Stimulated activated CD4-positive, alpha-beta T cell treated with anti-CD3 and anti-CD28 coated beads, Interleukin-12 subunit alpha, Interleukin-12 subunit beta, amount 100 ng/mL, for 4 hours (primary cell): Measurements from ENCODE around the gene ADORA2A.
A peak's percentile ranks its signal among the peaks of the same experiment; 100 is the strongest.

Experiments used
- DNase-seq: peaks from one replicate; pipeline ENCODE4 v3.0.0-alpha.2; 2020

The ADORA2A gene

DNA sequence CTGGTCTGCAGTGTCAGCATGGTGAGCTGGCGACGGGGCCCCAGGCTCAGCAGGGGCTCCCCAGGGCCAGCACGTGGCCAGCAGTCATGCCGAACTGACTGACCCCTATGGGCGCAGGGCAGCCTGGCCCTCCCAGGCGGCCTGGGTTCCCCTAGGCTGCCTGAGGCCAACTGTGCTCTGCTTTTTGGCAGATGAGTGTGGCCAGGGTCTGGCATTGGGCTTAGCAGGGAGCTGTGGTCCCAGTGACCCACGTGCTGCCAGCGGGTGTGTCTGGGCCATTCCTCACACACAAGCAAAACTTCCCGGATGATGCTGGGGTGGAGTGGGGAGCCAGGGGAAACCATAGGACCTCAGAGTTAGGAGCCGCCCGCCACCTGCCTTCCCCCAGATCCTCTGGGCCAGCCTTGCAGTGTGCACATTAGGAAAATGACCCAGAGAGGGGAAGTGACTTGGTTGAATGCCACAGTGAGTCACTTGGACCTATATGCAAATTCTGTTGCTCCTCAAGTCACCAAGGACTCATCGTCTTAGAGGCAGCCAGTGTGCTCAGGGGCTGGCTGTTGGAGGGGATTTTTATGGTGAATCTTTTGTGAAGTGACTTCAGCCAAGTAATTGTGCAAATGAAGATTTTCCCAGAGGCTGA lies 6.5 kb downstream of the ADORA2A start:
- peak; percentile 35 for DNase-seq

DNA sequence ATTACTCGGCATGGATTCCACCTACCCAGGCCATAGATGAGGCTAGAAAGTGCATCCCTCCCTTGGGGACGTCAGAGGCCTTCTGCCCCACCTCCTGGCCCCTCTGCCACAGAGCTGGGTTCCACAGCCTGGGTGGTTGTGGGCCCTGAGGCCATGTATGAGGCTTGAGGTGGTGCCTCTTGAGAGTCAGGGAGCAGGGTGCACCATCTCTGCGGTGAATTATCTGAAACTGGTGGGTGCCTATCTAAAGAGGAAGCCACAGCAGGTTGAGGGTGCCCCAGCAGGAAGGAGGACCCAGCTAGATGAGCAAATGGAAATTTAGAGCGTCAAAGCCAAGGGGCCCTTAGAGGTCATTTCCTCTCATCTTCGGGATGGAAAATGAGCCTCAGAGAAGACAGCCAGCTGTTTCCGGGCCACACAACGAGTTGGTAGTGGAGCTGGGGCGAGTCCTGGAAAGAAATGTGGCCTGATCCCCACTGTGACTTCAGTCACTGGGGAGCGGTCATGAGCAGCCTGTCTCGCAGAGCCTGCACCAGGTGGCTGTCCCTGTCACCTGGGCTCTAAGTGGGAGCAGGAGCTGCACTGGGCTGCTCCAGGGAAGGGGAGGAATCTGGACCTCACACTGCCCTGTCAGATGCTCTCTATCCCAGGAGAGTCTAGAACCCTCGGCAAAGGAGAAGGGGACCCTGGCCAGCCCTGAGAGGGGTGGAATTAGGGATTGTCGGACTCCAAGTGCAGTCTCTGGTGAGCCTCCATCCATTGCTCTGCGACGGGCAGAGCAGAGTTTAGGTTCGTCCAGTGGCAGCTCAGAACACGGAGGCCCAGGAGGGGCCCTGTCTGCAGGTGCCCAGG lies 7.3 kb downstream of the ADORA2A start:
- DNase-seq: peak; percentile 55

DNA sequence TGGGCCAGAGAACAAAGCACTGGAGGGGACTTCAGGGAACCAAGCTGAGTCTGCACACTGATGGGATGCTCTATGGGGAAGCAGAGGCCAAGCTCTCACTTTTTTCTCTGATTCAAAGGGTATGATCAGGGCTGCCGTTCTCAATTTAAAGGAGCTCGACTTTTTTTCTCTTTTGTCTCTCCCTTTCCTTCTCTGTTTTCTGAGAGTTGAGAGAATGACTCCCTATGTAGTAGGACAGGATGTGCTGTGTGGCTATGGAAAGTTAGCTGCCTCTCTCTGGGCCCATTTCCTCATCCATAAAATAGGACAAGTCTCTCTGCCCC lies 7.9 kb downstream of the ADORA2A start:
- no peak for DNase-seq

DNA sequence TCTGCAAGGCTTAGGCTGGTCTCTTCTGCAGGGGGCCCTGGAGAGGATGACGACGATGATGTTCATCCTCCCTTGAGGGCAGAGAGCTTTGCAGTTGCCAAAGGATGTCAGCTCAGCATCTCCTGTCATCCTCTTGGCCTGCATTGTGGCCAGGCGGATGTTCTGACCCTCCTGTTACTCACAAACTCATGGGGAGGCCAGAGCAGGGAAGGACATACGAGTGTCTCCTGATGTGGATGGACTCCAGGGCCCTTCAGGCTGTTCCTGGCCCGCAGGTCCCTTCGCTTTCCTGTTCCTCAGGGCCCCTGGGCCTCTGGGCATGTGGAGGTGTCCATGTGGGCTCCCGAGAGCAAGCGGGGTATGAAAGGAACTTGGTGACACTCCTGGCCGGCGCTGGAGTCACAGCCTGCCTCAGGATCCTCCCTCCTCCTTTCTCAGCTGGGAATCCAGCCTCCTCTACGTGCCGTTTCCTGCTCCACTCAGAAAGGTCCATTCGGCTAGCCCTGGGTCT lies 8.5 kb downstream of the ADORA2A start:
- no peak for DNase-seq

DNA sequence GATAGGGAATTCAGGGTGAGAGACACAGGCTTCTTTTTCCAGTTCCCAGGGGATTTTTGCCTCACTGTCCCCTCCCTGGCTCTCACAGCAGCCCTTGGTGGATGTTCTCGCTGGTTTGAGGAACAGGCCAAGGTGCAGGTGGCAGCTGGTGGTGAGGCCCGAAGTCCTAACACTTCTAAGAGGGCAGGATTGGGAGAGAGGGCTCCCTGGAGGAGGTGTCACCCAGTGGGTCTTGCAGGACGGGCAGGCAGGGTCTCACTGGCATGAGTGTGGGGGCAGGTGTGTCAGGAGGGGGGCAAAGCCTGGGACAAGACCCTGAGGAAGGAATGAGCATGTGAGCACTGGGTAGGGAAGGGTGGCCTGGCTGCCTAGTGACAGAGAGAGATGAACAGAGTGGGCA lies 9.2 kb downstream of the ADORA2A start:
- no peak for DNase-seq

DNA sequence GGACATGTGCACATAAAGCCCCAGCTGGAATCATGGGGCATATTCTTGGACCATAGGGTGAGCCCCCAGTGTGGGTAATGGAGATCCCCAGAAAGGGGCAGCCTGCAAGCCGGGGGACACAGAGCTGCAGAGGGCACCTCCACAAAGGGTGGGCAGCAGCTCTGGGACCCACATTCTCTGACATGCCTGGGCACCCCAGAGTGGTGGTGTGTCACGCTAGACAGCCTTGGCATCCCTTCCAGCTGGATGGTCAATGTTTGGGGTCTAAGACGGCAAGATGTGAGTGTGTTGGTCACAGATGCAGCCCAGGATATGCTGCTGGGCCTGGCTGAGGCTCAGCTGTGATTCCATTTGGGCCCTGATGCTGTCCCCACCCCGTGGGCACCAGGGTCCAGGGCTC lies 9.7 kb downstream of the ADORA2A start:
- DNase-seq: no peak

DNA sequence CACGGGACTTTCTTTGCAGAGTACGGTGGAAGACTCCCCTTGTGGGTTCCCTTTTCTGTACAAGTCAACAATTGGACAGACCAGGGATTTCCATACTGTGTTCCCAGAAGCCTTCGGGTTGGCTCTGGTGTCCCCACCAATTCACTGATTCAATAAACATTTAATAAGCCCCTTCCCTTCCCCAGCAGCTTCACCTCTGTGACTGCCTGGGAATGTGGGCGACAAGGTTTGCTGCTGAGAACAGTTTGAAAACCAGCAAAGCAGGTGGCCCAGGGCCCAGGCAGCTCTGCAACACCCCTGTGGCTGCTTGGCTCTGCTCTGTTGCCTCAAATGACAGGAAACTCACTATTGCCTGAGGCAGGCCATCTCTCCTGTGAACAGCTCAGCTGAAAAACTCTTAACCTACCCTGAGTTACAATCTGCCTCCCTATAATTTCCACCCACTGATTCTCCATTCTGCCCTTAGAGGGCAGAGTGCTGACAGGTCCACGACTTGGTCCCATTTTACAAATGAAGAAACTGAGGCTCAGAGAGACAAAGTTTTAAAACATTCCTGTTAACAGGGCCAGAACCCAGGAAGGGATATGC lies 10.4 kb downstream of the ADORA2A start:
- DNase-seq: no peak

DNA sequence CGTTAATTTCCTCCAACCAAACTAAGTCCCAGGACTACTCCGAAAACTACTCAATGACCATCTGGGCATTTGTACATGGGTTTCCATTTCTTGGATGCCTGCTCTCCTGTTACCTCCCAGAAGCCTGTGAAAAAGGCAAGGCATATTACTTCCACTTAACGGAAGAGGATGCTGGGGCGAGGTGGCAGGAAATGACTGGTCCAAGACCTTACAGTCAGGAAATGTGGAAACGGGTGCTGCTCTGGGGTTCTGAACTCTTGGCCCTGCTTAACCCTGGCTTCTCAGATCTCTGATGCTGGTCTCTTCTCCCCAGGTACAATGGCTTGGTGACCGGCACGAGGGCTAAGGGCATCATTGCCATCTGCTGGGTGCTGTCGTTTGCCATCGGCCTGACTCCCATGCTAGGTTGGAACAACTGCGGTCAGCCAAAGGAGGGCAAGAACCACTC lies 12.9 kb downstream of the ADORA2A start:
- DNase-seq: no peak

DNA sequence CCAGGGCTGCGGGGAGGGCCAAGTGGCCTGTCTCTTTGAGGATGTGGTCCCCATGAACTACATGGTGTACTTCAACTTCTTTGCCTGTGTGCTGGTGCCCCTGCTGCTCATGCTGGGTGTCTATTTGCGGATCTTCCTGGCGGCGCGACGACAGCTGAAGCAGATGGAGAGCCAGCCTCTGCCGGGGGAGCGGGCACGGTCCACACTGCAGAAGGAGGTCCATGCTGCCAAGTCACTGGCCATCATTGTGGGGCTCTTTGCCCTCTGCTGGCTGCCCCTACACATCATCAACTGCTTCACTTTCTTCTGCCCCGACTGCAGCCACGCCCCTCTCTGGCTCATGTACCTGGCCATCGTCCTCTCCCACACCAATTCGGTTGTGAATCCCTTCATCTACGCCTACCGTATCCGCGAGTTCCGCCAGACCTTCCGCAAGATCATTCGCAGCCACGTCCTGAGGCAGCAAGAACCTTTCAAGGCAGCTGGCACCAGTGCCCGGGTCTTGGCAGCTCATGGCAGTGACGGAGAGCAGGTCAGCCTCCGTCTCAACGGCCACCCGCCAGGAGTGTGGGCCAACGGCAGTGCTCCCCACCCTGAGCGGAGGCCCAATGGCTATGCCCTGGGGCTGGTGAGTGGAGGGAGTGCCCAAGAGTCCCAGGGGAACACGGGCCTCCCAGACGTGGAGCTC lies 13.5 kb downstream of the ADORA2A start:
- no peak for DNase-seq

DNA sequence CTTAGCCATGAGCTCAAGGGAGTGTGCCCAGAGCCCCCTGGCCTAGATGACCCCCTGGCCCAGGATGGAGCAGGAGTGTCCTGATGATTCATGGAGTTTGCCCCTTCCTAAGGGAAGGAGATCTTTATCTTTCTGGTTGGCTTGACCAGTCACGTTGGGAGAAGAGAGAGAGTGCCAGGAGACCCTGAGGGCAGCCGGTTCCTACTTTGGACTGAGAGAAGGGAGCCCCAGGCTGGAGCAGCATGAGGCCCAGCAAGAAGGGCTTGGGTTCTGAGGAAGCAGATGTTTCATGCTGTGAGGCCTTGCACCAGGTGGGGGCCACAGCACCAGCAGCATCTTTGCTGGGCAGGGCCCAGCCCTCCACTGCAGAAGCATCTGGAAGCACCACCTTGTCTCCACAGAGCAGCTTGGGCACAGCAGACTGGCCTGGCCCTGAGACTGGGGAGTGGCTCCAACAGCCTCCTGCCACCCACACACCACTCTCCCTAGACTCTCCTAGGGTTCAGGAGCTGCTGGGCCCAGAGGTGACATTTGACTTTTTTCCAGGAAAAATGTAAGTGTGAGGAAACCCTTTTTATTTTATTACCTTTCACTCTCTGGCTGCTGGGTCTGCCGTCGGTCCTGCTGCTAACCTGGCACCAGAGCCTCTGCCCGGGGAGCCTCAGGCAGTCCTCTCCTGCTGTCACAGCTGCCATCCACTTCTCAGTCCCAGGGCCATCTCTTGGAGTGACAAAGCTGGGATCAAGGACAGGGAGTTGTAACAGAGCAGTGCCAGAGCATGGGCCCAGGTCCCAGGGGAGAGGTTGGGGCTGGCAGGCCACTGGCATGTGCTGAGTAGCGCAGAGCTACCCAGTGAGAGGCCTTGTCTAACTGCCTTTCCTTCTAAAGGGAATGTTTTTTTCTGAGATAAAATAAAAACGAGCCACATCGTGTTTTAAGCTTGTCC lies 14.3 kb downstream of the ADORA2A start:
- DNase-seq: no peak

DNA sequence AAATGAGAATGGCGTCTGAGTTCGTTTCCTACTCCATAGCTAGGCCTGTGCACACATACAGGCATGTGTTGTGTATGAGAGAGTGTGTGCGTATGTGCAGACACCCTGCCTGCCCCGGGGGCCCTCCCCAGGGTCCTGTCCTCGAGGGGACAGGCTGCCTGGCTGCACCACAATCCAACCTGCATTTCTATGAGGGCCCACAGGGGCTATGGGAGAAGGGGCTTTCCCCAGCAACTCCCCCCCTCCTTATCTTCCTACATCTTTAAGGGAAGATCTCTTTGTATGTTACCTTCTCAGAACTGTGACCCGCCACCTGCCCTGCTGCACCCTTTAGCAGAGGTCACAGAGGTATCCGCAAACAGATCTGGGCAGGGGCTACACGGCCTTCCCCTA lies 14.9 kb downstream of the ADORA2A start:
- DNase-seq: no peak

DNA sequence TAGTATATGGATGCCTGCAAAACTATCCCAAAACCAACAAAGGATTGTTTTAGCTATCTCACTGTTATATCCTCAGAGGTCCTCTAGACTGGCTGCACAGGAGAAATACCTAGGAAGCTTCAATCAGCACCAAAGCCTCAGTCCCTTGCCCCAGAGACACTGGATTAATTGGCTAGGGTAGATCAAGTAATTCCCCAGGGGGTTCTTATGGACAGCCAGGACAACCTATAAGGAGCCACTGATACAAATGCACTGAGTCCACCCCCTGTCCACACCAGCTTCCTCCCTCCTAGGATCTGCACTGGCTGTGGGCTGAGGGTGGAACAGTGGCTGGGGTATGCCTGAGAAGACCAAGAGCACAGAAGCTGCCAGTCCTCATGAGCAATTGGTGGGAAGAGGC lies 16.3 kb downstream of the ADORA2A start:
- DNase-seq: no peak

DNA sequence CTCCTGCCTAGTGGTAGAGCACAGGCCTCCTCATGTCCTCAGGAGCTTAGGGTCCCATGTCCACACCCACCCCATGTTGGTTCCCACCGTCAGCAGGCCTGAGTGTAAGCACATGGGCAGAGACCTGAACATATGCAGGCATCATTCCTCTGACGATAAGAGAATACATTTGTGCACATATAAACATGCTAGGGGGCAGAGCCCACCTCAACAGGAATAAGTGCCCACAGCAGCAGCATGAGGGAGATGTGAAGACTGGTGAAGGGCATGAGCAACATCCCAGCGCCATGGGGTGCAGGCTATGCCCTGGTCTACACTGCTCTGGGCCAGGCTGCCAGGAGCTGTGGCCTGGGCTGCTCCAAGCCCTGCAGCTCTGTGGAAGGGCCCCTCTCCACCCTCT lies 16.9 kb downstream of the ADORA2A start:
- DNase-seq: no peak

DNA sequence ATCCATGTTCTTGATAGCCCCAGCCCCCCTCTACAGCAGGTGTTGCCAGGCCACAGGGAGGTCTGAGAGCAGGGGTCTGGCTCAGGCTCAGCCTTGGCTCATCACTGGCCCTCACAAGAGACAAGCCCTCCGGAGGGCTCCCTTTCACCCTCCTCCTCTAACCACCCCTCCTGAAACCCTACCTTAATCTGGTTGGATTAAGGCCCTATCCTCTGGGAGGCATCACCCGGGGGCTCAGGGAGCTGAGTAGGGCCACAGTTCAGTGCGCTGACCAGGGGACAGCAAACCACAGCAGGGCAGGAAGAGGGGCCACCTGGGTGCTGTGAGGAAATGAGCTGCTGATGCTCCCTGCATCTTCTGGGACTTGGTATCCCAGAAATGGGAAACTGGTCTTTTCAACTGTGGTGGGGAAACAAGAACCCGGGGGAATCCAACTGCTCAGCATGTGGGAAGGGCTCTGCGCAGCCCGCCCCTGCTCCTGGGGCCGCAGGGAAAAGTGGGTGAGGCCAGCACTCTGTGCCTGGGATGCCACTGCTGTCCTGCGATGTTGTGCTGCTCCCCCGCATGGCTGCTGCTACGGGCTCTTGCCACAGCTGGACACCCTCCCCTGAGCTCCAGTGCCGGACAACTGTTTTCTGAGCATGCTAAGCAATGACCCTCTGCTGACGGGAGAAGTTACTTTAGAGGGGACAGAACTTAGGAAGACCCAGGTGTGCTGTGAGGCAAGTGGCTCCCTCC lies 17.5 kb downstream of the ADORA2A start:
- no peak for DNase-seq

DNA sequence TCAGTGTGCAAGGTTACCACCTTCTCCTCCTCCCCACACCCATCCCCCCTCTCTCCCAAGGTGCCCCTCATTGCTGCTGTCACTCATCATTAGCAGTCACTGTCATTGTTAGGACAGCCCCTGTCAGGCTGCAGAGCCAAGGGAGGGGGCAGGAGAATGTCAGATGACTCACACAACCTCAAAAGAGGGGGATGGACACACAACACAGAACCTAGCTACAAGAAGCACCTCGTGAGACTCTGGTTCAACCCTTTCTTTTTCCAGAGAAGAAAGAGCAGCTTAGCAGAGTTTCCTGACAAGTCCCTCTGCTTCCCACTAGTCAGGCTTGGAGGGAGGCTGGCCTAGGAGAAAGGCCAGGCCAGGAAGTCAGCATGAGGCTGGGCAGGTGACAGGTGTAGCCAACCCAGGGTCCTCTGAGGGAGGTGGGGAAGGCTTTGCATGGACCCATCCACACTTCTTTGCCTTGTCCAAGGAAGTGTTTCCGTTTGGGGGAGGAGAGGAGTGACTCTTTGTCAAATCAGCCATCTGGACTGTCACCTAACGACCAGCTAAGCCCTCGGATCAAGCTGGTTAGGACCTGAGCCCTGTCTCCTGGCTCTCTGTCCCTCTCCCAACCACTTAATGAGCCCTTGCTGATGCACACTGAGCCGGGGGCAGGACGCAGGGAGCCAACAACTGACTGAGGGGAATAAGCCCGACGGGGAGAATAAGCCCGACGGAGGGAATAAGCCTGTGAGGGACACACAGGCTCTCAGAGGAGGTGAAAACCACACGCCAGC lies 18.3 kb downstream of the ADORA2A start:
- DNase-seq: no peak

DNA sequence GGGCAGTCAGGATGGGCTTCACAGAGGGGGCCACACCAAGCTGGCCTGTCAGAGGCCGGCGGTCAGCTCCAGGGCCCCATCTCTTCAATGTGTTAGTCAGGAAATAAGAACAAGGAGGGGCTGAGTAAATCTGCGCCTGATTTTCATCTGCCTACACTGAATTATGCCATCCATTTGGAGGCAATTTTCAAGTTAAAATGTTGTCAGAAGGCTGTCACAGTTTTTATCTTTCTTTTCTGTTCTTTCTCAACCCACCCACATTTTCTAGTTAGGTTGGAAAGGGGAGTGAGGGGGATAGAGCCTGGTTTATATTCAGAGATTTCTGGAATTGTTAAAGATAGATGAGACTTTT lies 18.8 kb downstream of the ADORA2A start:
- no peak for DNase-seq

DNA sequence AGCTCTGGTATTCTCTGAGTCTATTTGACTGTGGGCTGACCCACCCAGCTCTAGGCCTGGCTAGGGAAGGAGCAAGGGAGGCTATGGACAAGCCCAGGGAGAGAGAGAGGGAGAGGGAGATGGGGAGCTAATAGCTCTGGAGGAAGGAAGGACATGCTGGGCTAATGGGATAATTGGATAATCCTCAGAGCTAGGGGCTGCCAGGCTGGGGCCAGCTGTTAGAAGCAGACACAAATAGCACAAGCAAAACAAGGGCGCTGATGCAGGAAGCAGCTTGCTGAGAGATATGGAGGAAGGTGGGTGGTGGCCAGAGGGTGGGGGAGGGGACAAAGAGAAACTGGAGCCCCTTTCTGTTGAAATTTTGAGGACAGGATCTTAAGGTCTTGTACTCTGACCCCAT lies 23.2 kb downstream of the ADORA2A start:
- DNase-seq: no peak

DNA sequence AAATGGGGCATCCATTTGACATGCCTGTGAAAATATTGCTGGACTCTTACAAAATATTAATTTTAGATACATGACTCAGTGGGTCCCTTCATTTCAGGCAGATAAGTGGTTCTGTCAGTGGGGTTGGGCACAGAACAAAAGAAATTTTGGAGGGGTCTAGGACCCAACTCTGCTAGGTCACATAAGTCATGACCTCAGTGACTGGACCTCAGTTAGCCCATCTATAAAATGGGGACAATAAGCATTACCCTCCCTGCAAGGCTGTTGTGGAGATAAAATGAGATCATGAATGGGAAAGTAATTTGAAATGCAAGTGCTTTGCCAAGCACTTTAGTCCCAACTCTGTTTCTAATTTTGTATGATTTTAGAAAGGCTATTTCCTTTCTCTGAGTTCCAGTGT lies 23.8 kb downstream of the ADORA2A start:
- DNase-seq: no peak

DNA sequence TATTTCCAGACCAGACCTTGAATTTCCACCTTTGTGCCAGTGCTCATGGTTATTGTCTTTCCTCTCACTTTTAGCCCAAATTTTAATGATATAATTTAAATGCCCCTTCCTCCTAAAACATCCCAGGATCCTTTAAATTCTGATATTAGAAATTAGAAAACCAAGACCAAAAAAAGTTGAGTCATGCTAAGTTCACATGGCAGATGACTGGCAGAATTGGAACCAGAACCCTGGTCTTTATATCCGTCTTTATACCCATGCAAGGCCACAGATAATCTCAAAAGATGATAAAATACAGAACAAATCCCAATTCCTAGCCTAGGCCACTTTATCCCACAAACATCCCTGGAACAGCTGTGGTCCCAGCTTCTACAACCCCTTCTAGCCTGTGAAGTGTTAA lies 26.5 kb downstream of the ADORA2A start:
- no peak for DNase-seq

DNA sequence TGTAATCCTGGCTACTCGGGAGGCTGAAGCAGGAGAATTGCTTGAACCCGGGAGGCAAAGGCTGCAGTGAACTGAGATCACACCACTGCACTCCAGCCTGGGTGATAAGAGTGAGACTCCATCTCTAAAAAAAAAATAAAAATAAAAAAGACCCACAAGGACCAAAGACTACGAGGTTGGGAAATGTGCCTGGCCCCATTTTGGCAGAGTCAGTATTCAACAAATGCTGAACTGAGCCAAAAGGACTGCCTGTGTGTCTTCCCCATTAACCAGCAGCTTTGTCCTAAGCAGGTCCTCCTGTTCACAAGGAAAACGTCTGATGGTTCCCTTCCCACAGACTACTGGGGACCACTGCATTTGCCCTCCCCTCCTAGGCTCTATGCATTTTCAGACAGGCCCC lies 27.6 kb downstream of the ADORA2A start:
- no peak for DNase-seq
